ENCODE results near the gene STAT3. TPM values are rescaled to one million over a fixed set of nuclear protein-coding genes. Genes with fewer than 3 reads are reported as not detected.
"Not testable (repeated sequence)": the region's sequence is repeated elsewhere in the genome, so short reads cannot be mapped to it uniquely, and the experiment has no call there.

STAT3 gene
- total RNA-seq, 1 donor from 2014 or later: 210 TPM

DNA sequence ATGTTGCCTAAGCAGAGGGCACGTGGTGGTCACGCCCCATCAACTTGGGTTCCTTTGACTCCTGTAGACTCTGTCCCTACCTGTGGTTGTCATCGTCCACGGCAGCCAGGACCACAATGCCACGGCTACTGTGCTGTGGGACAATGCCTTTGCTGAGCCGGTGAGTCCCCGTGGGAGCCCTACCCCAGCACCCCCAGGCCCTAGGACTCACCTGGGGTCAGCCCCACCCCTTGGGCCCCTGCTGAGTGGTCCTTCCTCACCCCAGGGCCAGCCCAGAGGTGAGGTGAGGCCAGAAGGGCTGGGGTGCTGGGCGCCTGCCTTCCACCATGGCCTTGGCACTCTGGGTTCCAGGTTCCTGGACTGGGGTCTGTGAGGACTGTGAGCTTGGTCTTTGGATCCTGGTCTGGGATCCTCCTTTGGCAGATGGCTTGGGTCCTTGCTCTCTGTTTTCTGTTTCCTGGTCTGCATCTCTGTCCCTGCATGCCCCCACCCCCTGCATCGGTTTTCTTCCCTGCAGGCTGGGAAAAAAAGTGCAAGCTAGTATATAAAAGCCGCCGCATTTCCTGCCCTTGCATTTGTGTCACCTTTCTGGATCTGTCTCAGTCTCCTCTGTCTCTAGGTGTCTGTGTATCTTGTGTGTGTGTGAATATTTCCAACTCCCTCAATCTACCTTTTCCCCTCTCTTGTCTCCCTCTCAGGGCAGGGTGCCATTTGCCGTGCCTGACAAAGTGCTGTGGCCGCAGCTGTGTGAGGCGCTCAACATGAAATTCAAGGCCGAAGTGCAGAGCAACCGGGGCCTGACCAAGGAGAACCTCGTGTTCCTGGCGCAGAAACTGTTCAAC is 82.5 kb downstream of the STAT3 start:
- TF ChIP-seq POLR2AphosphoS5 (IDR thresholded peaks at IDR 0.05; ENCODE audit: insufficient read depth in 1 of 2, low read depth in 1 of 2) (no peak), POLR2A (IDR thresholded peaks at IDR 0.05) (no peak)
- TF ChIP-seq, protein P1, sequence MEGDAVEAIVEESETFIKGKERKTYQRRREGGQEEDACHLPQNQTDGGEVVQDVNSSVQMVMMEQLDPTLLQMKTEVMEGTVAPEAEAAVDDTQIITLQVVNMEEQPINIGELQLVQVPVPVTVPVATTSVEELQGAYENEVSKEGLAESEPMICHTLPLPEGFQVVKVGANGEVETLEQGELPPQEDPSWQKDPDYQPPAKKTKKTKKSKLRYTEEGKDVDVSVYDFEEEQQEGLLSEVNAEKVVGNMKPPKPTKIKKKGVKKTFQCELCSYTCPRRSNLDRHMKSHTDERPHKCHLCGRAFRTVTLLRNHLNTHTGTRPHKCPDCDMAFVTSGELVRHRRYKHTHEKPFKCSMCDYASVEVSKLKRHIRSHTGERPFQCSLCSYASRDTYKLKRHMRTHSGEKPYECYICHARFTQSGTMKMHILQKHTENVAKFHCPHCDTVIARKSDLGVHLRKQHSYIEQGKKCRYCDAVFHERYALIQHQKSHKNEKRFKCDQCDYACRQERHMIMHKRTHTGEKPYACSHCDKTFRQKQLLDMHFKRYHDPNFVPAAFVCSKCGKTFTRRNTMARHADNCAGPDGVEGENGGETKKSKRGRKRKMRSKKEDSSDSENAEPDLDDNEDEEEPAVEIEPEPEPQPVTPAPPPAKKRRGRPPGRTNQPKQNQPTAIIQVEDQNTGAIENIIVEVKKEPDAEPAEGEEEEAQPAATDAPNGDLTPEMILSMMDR (IDR thresholded peaks at IDR 0.05): no peak
- Histone ChIP-seq H3K36me3 (peaks cover 0 to 63% of the 10 kb centered on the region in 2 donors), H3K4me3 (no peak overlapping the region), H3K9me3 (no peaks in the 10 kb centered on the region), H3K27me3 (no peaks in the 10 kb centered on the region), H3K27ac (no peak overlapping the region), H3K4me1 (peaks cover 16% of the 10 kb centered on the region)
- no peak for DNase-seq (ENCODE audit: extremely low spot score in 2 of 2)
- intact Hi-C loops (cut with DNase I): no loop called here

DNA sequence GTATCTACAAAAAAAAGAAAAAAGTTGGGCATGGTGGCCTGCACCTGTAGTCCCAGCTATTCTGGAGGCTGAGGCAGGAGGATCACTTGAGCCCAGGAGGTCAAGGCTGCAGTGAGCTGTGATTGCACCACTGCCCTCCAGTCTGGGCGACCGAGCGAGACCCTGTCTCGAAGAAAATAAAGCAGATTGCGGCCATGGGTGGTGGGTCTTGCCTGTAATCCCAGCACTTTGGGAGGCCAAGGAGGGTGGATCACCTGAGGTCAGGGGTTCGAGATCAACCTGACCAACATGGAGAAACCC is 83.3 kb downstream of the STAT3 start:
- H3K9me3 ChIP-seq; H3K4me3 ChIP-seq; DNase-seq (ENCODE audit: extremely low spot score in 2 of 2); H3K27me3 ChIP-seq; H3K27ac ChIP-seq; intact Hi-C loops (cut with DNase I); H3K4me1 ChIP-seq: not testable (repeated sequence)
- H3K36me3 ChIP-seq: peaks cover 0 to 65% of the 10 kb centered on the region in 2 donors

DNA sequence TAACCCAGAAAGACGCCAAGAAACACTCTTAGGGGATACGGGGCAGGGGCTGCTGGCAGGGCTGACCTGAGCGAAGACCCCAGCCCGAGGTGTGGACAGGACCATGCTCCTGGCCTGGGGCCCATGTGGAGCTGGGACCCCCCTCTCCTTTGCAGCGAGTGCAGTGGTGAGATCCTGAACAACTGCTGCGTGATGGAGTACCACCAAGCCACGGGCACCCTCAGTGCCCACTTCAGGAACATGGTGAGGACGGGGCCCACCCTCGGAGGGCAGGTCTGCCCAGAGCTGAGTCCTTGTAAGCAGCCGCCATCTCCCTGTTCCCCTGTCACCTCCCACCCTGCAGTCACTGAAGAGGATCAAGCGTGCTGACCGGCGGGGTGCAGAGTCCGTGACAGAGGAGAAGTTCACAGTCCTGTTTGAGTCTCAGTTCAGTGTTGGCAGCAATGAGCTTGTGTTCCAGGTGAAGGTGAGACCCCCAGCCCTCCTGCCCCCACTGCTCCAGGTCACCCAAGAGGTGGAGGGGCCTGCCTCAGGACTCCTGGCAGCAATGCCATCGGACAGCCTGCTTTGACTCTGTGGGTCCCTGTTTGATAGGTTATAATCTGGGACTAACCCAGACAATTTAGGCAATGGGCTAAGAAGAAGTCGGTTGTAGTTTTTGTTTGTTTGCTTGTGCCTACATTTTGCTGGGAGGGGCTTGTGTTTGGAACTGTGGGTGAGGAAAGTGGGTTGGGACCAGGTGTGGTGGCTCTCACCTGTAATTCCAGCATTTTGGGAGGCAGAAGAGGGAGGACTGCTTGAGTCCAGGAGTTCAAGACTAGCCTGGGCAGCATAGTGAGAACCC is 83.8 kb downstream of the STAT3 start:
- Histone ChIP-seq H3K27me3 (no peaks in the 10 kb centered on the region), H3K9me3 (no peaks in the 10 kb centered on the region), H3K27ac (no peak overlapping the region), H3K36me3 (peaks cover 0 to 65% of the 10 kb centered on the region in 2 donors), H3K4me1 (peaks cover 4% of the 10 kb centered on the region), H3K4me3 (no peak overlapping the region)
- no peak for DNase-seq (ENCODE audit: extremely low spot score in 2 of 2)
- intact Hi-C loops (cut with DNase I): no loop called here
- TF ChIP-seq, protein P1 (IDR thresholded peaks at IDR 0.05): no peak
- TF ChIP-seq POLR2A (IDR thresholded peaks at IDR 0.05) (no peak), POLR2AphosphoS5 (IDR thresholded peaks at IDR 0.05; ENCODE audit: insufficient read depth in 1 of 2, low read depth in 1 of 2) (no peak)

- Histone ChIP-seq H3K9me3 (no peaks in the 10 kb centered on the region), H3K36me3 (peaks cover 0 to 63% of the 10 kb centered on the region in 2 donors), H3K4me1 (no peaks in the 10 kb centered on the region), H3K27me3 (no peaks in the 10 kb centered on the region), H3K4me3 (no peak overlapping the region), H3K27ac (no peak overlapping the region)
- no peak for TF ChIP-seq POLR2AphosphoS5 (IDR thresholded peaks at IDR 0.05; ENCODE audit: insufficient read depth in 1 of 2, low read depth in 1 of 2)
- no peak for TF ChIP-seq POLR2A (IDR thresholded peaks at IDR 0.05)
- TF ChIP-seq, protein P1 (IDR thresholded peaks at IDR 0.05): no peak
- intact Hi-C loops (cut with DNase I): no loop called here
- DNase-seq (ENCODE audit: extremely low spot score in 2 of 2): no peak
Measured at GRCh38 chr17:42303694-42304093, 84.5 kb downstream of the STAT3 start.

DNA sequence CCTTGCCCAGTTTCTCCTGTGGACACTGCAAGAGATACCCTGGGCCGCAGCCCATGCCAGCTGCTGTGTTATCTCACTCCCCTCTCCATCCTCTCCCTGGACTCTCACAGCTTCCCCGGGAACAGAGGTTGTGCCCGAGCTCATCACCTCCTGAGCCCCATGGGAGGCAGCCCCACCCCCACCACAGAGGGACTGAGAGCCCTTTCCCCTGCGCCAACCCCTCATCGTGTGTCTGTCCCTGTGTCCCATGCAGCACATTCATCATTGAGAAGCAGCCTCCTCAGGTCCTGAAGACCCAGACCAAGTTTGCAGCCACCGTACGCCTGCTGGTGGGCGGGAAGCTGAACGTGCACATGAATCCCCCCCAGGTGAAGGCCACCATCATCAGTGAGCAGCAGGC is 87.2 kb downstream of the STAT3 start:
- Histone ChIP-seq H3K36me3 (peaks cover 0 to 62% of the 10 kb centered on the region in 2 donors), H3K9me3 (no peaks in the 10 kb centered on the region), H3K4me3 (no peak overlapping the region), H3K4me1 (no peaks in the 10 kb centered on the region), H3K27ac (no peak overlapping the region), H3K27me3 (no peaks in the 10 kb centered on the region)
- DNase-seq (ENCODE audit: extremely low spot score in 2 of 2): no peak
- TF ChIP-seq POLR2AphosphoS5 (IDR thresholded peaks at IDR 0.05; ENCODE audit: insufficient read depth in 1 of 2, low read depth in 1 of 2) (no peak), POLR2A (IDR thresholded peaks at IDR 0.05) (no peak)
- TF ChIP-seq, protein P1 (IDR thresholded peaks at IDR 0.05): no peak
- intact Hi-C loops (cut with DNase I): no loop called here

GRCh38 chr17:42299913-42300312 is 88.3 kb downstream of the STAT3 start:
- DNase-seq (ENCODE audit: extremely low spot score in 2 of 2); intact Hi-C loops (cut with DNase I); H3K27ac ChIP-seq; H3K27me3 ChIP-seq; H3K9me3 ChIP-seq; H3K4me1 ChIP-seq; H3K4me3 ChIP-seq: not testable (repeated sequence)
- peaks cover 0 to 56% of the 10 kb centered on the region in 2 donors for H3K36me3 ChIP-seq

- intact Hi-C loops (cut with DNase I); H3K9me3 ChIP-seq: not testable (repeated sequence)
Measured at GRCh38 chr17:42299361-42299760, 88.9 kb downstream of the STAT3 start.

GRCh38 chr17:42297775-42298174 is 90.5 kb downstream of the STAT3 start:
- H3K4me3 ChIP-seq; H3K4me1 ChIP-seq; DNase-seq (ENCODE audit: extremely low spot score in 2 of 2); H3K27me3 ChIP-seq; H3K9me3 ChIP-seq; intact Hi-C loops (cut with DNase I); H3K27ac ChIP-seq: not testable (repeated sequence)
- H3K36me3 ChIP-seq: peaks cover 0 to 37% of the 10 kb centered on the region in 2 donors

More at GRCh38 chr17:42299361-42299760, 88.9 kb downstream of the STAT3 start:
- not testable (repeated sequence) for H3K4me3 ChIP-seq; DNase-seq (ENCODE audit: extremely low spot score in 2 of 2); H3K27ac ChIP-seq; H3K4me1 ChIP-seq; H3K27me3 ChIP-seq
- H3K36me3 ChIP-seq: peaks cover 0 to 52% of the 10 kb centered on the region in 2 donors
